GM23248 (cell line): ENCODE data around the gene ATP9A. TPM values are rescaled to one million over a fixed set of nuclear protein-coding genes. Genes with fewer than 3 reads are reported as not detected.

Experiments
- DNase-seq: peaks from one replicate; pipeline ENCODE4 v3.0.0-alpha.2; 2015
- H2AFZ ChIP-seq: fragments of 200-600 bp; sonication (generic); 2 replicates; pipeline ENCODE4 v1.6.1; 2016; ENCODE audit warnings: antibody characterized with exemption
- H3F3A ChIP-seq: fragments of 200-600 bp; sonication (generic); 2 replicates; pipeline ENCODE4 v1.6.1; 2016; ENCODE audit warnings: mild to moderate bottlenecking, antibody characterized with exemption, mixed run types; ENCODE audit not compliant: insufficient read depth
- H3K27ac ChIP-seq: fragments of 200-600 bp; sonication (generic); 2 replicates; pipeline ENCODE4 v1.5.1; 2016; ENCODE audit warnings: mild to moderate bottlenecking
- H3K27me3 ChIP-seq: fragments of 200-600 bp; sonication (generic); replicated peaks from 2 replicates; pipeline ENCODE4 v1.6.1; 2016; ENCODE audit warnings: mild to moderate bottlenecking; ENCODE audit not compliant: insufficient read depth
- H3K36me3 ChIP-seq: fragments of 200-600 bp; sonication (generic); 2 replicates; pipeline ENCODE4 v1.6.1; 2016; ENCODE audit warnings: low read depth, mild to moderate bottlenecking
- H3K4me1 ChIP-seq: fragments of 200-600 bp; sonication (generic); 2 replicates; pipeline ENCODE4 v1.6.1; 2016; ENCODE audit warnings: mild to moderate bottlenecking; ENCODE audit not compliant: insufficient read depth
- H3K4me2 ChIP-seq: fragments of 200-600 bp; sonication (generic); one replicate; pipeline ENCODE4 v1.6.1; 2016; ENCODE audit warnings: mild to moderate bottlenecking; ENCODE audit not compliant: unreplicated experiment
- H3K4me3 ChIP-seq: fragments of 200-600 bp; sonication (generic); 2 replicates; pipeline ENCODE4 v1.5.1; 2016; ENCODE audit warnings: mild to moderate bottlenecking
- H3K79me2 ChIP-seq: fragments of 200-600 bp; sonication (generic); 2 replicates; pipeline ENCODE4 v1.6.1; 2016; ENCODE audit warnings: mild to moderate bottlenecking; ENCODE audit not compliant: insufficient read depth
- H3K9ac ChIP-seq: fragments of 200-600 bp; sonication (generic); 2 replicates; pipeline ENCODE4 v1.6.1; 2016; ENCODE audit warnings: mild to moderate bottlenecking
- H3K9me2 ChIP-seq: fragments of 200-600 bp; sonication (generic); 2 replicates; pipeline ENCODE4 v1.6.1; 2016; ENCODE audit warnings: mixed run types, mild to moderate bottlenecking, moderate library complexity; ENCODE audit not compliant: insufficient read depth
- H3K9me3 ChIP-seq: fragments of 200-600 bp; sonication (generic); one replicate; pipeline ENCODE4 v1.6.1; 2017; ENCODE audit warnings: low read depth
- H4K20me1 ChIP-seq: fragments of 200-600 bp; sonication (generic); 2 replicates; pipeline ENCODE4 v1.6.0; 2016; ENCODE audit not compliant: insufficient read depth
- EZH2 ChIP-seq: fragments of 200-600 bp; sonication (generic); IDR thresholded peaks from 2 replicates; pipeline ENCODE4 v1.6.1; 2018; ENCODE audit warnings: antibody characterized with exemption, mild to moderate bottlenecking; ENCODE audit not compliant: insufficient read depth, poor library complexity, severe bottlenecking
- EZH2phosphoT487 ChIP-seq: fragments of 200-600 bp; sonication (generic); IDR thresholded peaks from 2 replicates; pipeline ENCODE4 v1.6.1; 2018; ENCODE audit warnings: antibody characterized with exemption, moderate library complexity, mild to moderate bottlenecking, low read depth; ENCODE audit not compliant: insufficient read depth
- WGBS, 2 experiments: methylation state at CpG; one replicate each; pipeline ENCODE4 v1.1.6; 2015 to 2017; ENCODE audit warnings: low lambda C conversion rate in 2 of 2, low coverage in 1 of 2; ENCODE audit errors: missing lambda C conversion rate in 2 of 2; 5-methylcytosine and 5-hydroxymethylcytosine counted together
- in situ Hi-C: fragments of 300-500 bp; cut with MboI; formaldehyde crosslinking; loops from 2 replicates; pipeline ENCODE4 v1.15.0; 2020
- polyA plus RNA-seq: library from polyadenylated mRNA; unstranded; fragments of >200 nt; fragmentation: Nextera tagmentation; extraction: Ambion mirVana; gene quantifications from 2 replicates; pipeline ENCODE4 v1.2.1, GENCODE V29; 2016
- total RNA-seq: library from RNA; depleted of rRNA; stranded (reverse); fragments of >200 nt; shearing (Covaris generic); gene quantifications from 2 replicates; pipeline ENCODE4 v1.2.3, GENCODE V29; 2014

The ATP9A gene
- total and polyA plus RNA-seq, 2 experiments from 2014 or later = 6.9 to 15.9 TPM

- WGBS, 2 experiments = 82 to 84% methylated on average over 11 to 13 of the region's 13 CpGs
- no peaks in the 10 kb centered on the region for H3F3A ChIP-seq
- H3K27ac ChIP-seq = no peak overlapping the region
- in situ Hi-C loops = loop anchor here (25.0 kb wide), 1 partner anchor 804 kb away; no protein-coding TSS in a partner anchor
- H2AFZ ChIP-seq = no peak overlapping the region
- H3K9me2 ChIP-seq = no peaks in the 10 kb centered on the region
- H3K9ac ChIP-seq = no peak overlapping the region
- H4K20me1 ChIP-seq = no peaks in the 10 kb centered on the region
- no peaks in the 10 kb centered on the region for H3K79me2 ChIP-seq
- no peak for DNase-seq
- no peaks in the 10 kb centered on the region for H3K9me3 ChIP-seq
- H3K36me3 ChIP-seq = no peaks in the 10 kb centered on the region
- TF ChIP-seq EZH2phosphoT487 (no peak), EZH2 (no peak)
- no peak overlapping the region for H3K4me2 ChIP-seq
- H3K4me3 ChIP-seq = no peak overlapping the region
- H3K4me1 ChIP-seq = no peaks in the 10 kb centered on the region
- no peaks in the 10 kb centered on the region for H3K27me3 ChIP-seq
Measured at GRCh38 chr20:51791626-51792025, 23.4 kb upstream of the ATP9A start.

- no peak for DNase-seq
- 89 to 92% methylated on average over 16 to 17 of the region's 17 CpGs for WGBS, 2 experiments
Measured at GRCh38 chr20:51790256-51790655, 22.1 kb upstream of the ATP9A start.

DNA sequence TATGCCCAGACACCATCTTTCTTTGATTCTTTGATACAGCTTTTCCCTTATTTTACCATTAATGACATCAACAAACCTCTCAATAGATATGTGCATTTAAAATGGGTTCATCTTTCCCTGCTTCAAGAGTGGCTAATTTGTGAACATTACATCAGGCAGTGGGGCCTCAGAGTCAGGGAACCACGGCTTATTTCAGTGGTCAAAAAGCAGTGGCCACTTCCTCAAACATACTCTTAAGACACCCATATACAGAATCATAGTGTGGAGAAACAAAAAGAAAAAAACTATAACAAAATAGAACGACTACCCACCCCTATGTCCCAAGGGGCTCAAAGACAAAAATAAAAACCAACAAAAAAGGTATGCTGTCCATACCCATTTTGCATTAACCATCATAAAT lies 21.2 kb upstream of the ATP9A start:
- no peaks in the 10 kb centered on the region for H3K9me3 ChIP-seq
- H4K20me1 ChIP-seq = no peaks in the 10 kb centered on the region
- H3K79me2 ChIP-seq = no peaks in the 10 kb centered on the region
- no peaks in the 10 kb centered on the region for H3K4me1 ChIP-seq
- H3K9me2 ChIP-seq = no peaks in the 10 kb centered on the region
- no peak overlapping the region for H3K9ac ChIP-seq
- no peak overlapping the region for H2AFZ ChIP-seq
- H3K36me3 ChIP-seq = no peaks in the 10 kb centered on the region
- no peaks in the 10 kb centered on the region for H3K27me3 ChIP-seq
- WGBS, 2 experiments = 51 to 55% methylated on average over 2 of the region's 2 CpGs
- TF ChIP-seq EZH2 = no peak
- TF ChIP-seq EZH2phosphoT487 = no peak
- no peak for DNase-seq
- no peak overlapping the region for H3K27ac ChIP-seq
- H3K4me2 ChIP-seq = no peak overlapping the region
- H3F3A ChIP-seq = no peaks in the 10 kb centered on the region
- in situ Hi-C loops = loop anchor here (25.0 kb wide), 1 partner anchor 802 kb away; no protein-coding TSS in a partner anchor
- H3K4me3 ChIP-seq = no peak overlapping the region

More at GRCh38 chr20:51790256-51790655, 22.1 kb upstream of the ATP9A start:
- Histone ChIP-seq H2AFZ (no peak overlapping the region), H3K9me3 (no peaks in the 10 kb centered on the region), H3K9ac (no peak overlapping the region), H3K4me3 (no peak overlapping the region), H4K20me1 (no peaks in the 10 kb centered on the region), H3K4me2 (no peak overlapping the region), H3K79me2 (no peaks in the 10 kb centered on the region), H3K9me2 (no peaks in the 10 kb centered on the region), H3K27me3 (no peaks in the 10 kb centered on the region), H3F3A (no peaks in the 10 kb centered on the region), H3K4me1 (no peaks in the 10 kb centered on the region), H3K27ac (no peak overlapping the region), H3K36me3 (no peaks in the 10 kb centered on the region)
- in situ Hi-C loops = loop anchor here (25.0 kb wide), 1 partner anchor 803 kb away; no protein-coding TSS in a partner anchor
- TF ChIP-seq EZH2 (no peak), EZH2phosphoT487 (no peak)

DNA sequence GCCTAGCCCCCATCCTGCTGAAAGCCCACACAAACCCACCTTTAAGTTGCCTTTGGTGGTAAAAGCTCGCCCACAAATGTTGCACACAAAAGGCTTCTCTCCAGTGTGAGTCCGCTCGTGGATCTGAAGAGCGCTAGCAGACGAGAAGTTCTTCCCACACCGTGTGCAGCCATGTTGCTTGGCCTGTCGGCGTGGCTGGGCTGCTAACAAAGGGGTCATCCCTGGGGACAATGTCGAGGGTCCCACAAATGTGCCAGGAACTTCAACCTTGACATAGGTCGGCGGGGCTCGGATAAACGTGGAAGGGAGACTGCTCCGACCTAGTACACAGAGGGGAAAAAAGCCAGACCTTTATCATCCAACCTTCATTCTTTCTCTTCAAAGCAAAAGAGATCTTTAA lies 20.6 kb upstream of the ATP9A start:
- Histone ChIP-seq H3K9me2 (no peaks in the 10 kb centered on the region), H3K27ac (no peak overlapping the region), H3K9me3 (no peaks in the 10 kb centered on the region), H3K27me3 (no peaks in the 10 kb centered on the region), H3K79me2 (no peaks in the 10 kb centered on the region), H2AFZ (no peak overlapping the region), H4K20me1 (no peaks in the 10 kb centered on the region), H3K4me1 (no peaks in the 10 kb centered on the region), H3K9ac (no peak overlapping the region), H3K36me3 (no peaks in the 10 kb centered on the region), H3F3A (no peaks in the 10 kb centered on the region), H3K4me2 (no peak overlapping the region), H3K4me3 (no peak overlapping the region)
- in situ Hi-C loops = loop anchor here (25.0 kb wide), 1 partner anchor 802 kb away; no protein-coding TSS in a partner anchor
- TF ChIP-seq EZH2phosphoT487 (no peak), EZH2 (no peak)
- DNase-seq = no peak
- 89% methylated on average over 14 of the region's 14 CpGs for WGBS, 2 experiments
